Islet precursor cell (in vitro differentiated cells): ENCODE data around the gene PCID2.

Experiments used
- DNase-seq: peaks from one replicate; pipeline ENCODE4 v3.0.0-alpha.2; 2018

Gene PCID2

DNA sequence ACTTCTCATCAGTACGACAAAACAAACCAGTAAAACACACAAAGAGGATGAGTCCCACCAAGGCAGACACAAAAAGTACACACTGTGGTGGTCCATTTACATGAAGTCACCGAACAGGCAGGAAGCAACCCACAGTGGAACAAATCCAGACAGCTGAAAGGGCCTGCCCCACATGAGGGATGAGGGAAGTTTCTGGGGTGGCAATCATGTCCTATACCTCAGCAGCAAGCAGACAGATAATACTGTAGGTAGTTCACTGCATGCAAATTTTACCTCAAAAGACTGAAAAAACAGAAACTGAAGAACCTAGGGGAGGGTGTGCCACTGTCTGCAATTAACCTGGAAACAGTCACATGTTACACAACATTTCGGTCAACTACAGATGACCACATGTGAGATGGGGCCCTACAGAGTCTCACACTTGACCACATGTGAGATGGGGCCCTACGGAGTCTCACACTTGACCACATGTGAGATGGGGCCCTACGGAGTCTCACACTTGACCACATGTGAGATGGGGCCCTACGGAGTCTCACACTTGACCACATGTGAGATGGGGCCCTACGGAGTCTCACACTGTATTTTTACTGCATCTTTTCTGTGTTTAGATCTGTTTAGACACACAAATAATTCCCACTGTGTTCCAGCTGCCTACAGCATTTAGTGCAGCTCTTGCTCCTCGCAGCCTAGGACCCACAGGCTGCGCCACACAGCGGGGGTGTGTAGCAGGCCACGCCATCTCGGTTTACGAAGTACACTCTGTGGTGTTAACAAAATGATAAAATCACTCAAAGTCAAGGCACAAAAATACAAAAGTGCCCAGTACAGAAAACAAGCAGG, 22.2 kb downstream of the PCID2 start:
- DNase-seq = no peak

DNA sequence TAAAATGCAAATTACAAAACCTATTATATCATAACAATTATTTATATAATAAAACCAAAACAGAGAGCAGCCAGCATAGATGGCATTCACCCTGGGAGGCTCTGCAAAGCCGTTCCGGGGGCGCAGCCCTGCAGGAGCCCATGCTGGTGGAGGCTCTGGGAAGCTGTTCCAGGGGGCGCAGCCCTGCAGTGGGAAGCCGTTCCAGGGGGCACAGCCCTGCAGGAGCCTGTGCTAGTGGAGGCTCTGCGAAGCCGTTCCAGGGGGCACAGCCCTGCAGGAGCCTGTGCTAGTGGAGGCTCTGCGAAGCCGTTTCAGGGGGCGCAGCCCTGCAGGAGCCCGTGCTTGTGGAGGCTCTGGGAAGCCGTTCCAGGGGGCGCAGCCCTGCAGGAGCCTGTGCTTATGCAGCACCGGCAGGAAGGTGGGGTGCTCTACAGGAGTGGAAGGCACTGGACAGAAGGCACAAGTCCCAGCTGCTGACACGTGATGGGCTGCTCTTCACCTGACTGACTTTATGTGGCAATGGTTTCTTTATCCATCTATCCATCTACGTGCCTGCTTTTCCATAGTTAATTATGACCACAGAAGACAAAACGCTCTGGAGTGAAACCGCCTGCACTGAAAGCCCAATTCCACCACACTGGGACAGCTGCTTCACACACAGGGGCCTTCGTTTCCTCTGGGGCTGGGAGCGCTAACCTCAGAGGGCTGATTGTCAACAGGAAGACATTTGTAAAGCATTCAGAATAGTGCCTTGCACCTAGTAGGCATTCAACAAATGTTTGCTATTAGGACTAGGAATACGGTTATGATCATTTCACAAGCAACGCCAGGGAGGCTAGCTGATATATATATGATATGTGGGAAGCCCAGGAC, 23.7 kb downstream of the PCID2 start:
- no peak for DNase-seq

DNA sequence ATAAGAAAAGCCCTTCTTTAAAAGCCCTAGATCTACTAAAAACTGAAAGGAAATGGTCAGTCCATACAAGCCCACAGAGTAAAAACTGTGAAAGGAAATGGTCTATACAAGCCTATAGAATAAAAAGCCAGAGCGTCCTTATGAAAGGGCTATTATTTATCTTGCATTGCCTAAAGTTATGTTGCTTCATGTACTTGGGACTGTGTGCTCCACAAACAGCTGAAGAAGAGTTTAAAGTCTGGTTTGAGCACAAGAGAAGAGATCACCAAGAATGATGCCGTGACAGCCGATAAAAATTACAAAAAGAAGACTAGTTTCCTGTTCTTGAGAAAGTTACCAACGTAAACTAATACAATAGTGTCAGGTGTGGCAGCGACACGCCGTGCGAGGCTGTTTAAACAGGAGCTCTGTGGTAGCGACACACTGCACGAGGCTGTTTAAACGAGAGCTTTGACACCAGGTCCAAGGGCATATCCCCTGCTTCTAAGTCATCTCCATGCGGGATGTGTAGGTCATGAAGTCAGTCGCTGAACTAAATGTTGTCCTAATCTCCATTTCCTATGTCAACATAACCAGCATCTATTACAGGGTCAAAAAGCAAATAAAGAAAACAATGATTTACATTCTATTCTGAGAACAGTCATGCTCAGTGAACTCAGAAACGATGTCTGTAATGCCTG, 24.9 kb downstream of the PCID2 start:
- DNase-seq = no peak

DNA sequence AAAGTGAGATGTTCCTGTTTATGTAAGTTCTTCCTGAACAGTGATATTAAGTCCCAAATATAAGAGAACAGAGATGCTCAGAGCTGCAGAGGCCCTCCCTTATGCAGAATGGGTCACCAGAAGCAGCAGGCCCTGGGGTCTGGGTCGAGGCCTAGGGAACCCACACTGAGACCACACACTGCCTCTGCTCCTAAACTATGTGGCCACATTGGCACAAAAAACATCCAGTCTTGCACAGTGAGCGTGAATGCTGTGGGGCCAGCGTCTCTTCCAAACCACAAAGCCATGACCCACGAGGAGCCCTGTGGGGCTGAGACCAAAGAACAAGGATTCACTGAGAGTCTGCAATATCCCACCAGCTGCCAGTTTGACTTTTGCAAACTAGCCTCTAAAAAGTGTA, 26.4 kb downstream of the PCID2 start:
- no peak for DNase-seq

DNA sequence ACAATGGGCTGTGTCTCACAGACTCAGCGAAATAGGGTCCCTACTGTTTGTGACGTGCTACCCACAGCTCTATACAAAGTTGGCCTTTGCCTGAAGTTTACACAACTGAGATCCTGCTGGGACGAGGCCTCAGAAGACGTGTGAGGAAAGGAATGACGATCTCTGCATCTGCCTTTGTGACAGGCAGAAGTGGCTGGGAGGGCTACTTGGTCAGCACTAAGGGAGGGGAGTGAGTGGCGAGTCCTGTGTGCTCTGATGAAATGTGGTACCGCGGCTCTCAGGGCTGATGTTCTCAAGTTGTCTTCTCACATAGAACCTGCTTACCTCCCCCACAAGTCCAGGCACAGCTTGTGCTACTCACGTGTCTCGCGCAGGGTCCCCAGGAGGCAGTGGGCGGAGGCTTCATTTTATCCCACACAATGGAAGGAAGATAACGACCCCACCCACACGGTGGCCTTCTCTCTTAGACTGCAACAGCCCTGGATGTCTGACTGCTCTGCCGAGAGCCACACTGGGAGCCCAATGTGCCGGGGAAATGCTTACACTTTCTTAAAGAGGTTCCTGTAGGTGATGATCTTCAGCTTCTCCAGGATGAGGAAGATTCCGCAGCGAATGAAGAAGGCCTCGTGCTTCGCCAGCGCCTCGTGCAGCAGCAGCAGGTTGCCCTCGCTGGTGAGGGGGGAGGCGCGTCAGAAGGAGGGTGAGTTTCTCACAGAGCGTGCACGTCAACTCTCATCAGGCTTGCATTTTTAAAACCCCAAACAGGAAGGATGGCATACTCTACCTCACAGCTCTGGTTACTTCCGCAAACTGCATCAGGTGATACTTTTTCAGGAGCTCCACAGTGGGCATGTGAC, 28.9 kb downstream of the PCID2 start:
- DNase-seq = peak; percentile 47

DNA sequence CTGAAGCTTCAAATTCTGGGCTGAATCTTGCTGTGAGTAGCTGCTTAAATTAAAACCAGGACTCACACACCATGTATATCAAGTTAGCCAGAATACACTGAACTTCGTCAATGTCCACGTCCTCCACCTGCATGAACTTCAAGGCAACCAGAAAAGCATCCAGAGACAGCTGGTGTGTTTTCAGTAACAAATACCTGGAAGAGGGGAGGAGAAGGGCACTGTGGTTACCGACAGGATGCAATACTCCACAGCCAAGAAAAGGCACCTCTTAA, 29.6 kb downstream of the PCID2 start:
- DNase-seq = peak; percentile 28

DNA sequence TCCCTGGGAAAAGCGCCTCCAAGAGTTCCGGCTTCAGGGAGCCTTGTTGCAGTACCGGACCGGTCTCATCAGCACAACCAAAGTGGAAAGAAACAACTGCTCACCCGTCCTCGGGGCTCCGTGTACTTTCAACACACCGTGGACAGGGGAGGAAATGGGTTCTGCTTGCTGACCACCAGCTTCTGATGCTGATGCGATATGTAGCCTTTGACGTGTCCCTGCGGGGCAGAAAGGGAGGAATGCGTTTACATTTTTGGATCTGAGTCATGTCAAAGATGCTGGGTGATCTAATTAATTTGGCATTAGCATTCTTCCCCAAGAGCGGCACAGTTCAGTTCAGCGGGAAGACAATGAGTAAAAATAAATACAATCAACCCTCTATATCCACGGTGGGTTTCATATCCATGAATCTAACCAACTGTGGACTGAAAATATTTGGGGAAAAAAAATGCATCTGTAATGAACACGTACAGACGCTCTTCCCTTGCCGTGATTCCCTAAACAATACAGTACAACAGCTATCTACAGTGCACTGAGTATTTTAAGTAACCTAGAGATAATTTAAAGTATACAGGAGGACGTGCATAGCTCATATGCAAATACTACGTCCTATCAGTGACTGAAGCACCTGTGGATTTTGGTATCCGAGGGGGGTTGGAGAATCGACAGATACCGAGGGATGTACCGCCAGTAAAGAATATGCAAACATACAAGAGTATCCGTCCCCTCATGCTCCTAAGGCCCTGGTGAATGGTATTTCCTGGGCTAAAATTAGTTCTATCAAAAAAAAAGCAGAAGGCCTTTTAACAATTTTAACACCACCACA, 30.2 kb downstream of the PCID2 start:
- peak; percentile 75 for DNase-seq

DNA sequence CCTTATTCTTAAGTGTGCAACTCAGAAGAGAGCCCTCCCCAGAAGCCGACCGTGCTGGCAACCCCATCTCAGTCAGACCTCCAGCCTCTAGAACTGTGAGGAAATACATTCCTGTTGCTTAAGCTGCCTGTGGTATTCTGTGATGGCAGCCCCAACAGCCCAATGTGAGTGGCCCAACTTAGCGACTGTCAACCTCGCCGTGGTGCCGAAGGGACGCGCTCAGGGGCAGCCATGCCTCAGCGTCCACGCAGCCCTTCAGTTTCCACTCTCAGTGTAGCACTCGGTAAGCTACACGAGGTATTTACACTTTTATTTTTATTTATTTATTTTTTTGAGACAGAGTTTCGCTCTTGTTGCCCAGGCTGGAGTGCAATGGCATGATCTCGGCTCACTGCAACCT, 31.6 kb downstream of the PCID2 start:
- peak; percentile 24 for DNase-seq

DNA sequence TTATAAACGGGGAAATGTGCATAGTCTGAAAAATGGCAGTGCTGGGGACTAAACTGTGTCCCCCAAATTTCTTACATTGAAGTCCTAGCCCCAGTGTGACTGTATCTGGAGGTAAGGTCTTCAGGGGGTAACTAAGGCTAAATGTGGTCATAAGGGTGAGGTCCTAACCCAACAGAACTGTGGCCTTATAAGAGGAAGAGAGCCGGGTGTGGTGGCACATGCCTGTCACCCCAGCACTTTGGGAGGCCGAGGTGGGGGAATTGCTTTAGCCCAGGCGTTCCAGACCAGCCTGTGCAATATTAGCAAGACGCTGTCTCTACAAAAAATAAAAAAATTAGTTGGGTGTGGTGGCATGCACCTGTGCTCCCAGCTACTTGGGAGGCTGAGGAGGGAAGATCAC, 32.2 kb downstream of the PCID2 start:
- DNase-seq = peak; percentile 40

DNA sequence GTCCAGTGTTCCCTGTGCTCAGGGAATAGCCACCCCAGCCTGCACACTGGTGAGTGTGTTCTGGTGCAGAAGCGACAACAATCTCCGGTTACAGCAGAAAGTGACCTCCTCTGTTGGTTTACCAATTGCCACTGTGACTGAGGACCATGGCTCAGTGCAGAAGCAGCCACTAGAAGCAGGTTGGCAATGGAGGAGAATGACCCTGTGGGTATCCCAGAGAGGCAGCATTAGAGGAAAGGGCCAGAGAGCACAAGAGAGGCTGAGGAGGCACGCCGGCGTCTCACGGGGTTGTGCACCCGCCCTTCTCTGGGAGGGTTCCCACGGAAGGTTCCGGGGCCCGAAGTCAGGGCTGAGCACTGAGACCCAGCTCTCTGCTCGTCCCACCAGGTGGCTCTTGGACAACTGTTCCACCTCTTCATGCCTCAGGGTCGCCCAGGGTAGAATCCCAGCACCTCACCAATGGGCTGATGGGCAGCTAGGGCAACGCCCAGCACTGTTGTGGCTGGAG, 36.0 kb downstream of the PCID2 start:
- DNase-seq = peak; percentile 8

DNA sequence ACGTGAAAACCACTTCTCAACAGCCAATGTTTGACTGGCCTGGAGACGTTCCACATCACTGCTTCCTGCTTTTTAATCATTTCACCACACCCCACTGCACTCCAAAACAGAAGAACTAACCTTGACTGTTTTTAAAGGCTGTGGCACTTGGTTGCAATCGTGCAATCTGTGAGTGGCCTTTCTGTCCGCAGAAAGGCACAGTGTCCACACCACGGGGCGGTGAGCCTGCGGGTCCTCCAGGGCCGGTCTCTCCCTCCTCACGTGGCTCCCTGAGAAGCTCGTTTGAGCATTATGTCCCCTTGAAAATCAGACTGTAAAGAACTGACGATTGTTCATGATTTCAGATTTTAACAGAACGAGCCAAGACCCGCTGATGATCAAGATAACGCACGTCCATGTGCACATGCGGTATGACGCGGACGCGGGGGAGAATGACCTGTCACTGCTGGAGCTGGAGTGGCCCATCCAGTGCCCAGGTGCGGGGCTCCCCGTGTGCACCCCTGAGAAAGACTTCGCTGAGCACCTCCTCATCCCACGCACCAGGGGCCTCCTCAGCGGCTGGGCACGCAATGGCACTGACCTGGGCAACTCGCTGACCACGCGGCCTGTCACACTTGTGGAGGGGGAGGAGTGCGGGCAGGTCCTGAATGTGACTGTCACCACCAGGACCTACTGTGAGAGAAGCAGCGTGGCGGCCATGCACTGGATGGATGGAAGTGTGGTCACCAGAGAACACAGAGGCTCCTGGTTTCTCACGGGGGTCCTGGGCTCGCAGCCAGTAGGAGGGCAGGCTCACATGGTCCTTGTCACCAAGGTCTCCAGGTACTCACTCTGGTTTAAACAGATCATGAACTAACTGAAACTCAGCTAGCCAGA, 37.0 kb downstream of the PCID2 start:
- peak; percentile 38 for DNase-seq

DNA sequence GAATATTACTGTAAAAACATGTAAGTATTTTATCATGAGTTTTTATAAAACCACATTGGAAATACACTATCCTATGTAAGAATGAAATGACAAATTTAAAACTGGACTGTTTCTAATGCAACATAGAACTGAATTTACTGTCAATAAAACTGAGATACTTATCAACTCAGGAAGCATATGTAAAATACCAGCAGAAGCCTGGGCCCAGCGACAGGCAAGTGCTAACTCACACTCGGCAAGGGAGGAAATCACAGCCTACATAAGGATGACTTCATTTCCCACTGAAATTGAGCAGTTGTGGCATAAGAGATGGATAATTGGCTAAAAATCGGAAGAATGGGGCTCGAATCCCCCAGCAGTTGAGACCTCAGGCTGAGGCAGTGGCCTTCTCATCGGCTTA, 38.0 kb downstream of the PCID2 start:
- DNase-seq = peak; percentile 12

DNA sequence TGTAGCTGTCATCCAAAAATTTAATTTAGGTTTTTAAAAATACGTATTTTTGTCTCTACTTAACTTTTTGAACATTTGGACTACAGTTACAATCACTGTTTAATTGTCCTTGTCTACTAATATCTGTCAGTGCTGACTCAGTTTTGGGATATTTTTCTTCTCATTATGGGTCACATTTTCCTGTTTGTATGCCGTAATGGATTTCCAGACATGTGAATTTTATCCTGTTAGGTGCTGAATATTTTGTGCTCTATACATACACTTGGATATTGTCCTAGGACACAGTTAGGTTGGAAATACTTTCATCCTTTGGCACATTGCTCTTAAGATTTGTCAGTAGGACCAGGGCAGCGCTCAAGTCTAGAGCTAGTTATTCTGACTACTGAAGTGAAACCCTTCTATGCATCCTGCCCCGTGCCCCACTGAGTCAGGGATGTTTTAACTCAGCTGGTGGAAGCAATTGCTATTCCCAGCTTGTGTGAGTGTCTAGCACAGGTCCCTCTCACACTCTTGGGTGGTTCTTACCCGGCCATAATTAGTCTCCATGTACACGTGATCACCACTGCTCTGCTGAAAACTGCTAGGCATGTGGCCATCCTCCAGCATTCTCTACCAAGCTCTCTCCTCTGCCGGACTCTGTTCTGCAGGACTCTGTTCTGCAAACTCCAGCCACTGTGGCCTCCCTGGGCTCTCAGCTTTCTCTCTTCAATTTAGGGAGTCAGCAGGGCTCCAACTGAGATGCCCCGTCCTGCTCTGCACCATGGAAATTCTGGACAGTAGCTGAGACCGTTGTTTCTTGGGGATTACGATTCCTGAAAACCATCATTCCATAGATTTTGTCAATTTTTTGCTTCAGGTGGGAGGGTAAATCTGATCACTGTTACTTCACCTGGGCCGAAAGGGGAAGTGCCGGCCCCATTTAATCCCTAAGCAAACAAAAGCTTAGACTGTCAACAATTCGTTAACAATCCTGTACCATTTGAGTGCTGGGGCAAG, 38.9 kb downstream of the PCID2 start:
- peak; percentile 19 for DNase-seq

DNA sequence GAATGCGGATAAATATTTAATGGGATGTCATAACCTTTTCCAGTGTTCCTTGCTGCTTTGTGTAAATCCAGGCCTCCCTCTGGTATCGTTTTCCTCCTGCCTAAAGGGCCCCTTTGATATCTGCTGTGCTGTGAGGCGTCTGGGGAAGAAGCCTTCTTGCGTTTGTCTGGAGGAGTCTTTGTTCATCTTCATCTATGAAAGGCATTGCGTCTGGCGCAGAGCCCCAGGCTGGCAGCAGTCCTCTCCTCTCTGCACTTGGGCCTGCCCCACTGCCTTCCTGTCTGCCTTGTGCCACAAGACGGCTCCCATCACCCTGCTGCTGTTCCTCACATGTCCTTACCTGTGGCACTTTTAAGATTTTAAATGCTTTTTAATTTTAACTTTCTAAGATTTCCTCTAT, 40.3 kb downstream of the PCID2 start:
- no peak for DNase-seq

DNA sequence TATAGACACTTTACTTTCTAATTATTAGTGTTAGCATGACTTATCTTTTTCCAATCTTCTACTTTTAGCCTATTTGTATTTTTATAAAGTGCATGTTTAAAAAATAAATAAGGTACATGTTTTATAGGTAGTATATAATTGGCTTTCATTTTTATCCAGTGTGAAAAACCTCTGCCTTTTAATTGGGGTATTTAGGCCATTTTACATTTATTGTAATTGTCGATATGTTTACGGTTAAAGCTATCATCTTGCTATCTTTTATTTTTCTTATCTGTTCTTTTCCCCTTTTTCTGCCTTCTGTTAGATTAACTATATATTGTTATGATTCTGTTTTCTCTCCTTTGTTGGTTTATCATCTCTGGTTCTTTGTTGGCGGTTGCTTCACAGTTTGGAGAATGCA, 40.9 kb downstream of the PCID2 start:
- no peak for DNase-seq

DNA sequence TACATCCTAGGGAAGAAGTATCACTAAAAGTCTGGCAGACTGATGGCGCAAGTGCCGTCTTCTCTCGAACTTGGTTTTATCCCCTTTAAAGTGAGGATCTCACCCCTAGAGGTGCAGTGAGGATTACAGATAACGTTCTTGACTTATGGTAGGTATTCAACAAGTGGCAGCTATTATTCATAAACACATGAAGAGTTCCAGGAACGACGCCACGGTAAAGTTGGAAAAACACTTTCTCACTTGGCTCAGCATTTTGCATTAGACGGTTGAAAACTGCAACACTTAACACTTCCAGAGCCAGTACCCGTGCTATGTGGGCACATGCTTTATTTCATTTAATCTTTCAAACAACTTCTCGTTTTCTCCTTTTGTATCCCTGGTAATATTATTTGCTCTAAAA, 41.3 kb downstream of the PCID2 start:
- DNase-seq = no peak

DNA sequence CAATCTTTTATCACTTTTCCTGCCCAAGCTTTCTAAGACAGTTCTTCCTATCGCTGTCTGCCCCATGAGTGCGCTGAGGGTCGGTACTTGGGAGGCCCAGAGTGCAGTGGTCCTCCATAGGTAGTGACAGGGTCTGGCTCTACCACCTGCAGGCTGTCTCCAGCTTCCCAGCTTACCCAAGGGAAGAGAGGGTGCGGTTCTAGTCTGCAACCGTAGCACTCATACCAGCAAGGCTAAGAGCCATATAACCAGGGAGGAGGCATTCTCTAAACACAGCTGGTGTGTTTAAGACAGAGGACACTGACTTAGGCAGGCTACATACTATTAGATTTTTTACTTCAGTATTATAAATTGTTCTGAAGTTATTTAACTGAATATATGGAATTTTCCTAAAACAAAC, 41.8 kb downstream of the PCID2 start:
- no peak for DNase-seq

DNA sequence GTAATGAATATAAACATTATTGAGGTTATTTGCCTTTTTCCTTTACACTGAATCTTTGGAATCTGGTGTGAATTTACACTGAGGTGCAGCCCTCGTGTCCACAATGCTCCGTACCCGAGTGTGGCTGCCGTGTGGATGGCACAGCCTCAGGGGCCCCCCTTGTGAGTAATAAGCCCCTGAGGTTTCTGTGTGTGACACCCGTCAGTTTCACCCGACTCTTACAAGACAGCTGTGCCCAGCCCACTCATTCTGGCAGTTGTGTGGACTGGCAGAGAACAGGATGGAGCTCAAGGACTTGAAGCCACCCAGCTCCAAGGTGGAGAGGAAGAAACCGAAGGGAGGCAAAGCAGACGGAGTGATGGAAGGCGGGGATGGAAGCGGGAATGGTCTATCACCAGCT, 42.2 kb downstream of the PCID2 start:
- DNase-seq = no peak

DNA sequence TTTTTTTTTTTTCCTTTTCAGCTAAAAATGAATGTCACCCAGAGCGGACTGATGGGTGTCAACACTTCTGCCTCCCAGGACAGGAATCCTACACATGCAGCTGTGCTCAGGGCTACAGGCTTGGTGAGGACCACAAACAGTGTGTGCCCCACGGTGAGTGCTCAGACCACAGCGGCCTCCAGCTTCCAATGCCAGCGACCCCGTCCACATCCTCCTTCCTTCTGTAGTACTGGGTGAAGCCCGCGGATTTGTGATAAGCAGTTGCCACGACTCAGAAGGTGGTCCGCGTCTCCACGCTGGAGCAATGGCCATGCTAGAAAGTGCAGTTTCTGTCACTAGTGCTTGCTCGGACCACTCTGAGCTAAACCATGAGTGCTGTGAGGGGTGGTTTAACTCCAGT, 44.0 kb downstream of the PCID2 start:
- DNase-seq = no peak
